COLO668 (cell line): ENCODE measurements around the gene DDX54.

ENCODE experiments used
- DNase-seq: peaks from one replicate; lab custom pipeline; 2025; ENCODE audit not compliant: unreplicated experiment; lab: John Stamatoyannopoulos, UW

The DDX54 gene

GRCh38 chr12:113164014-113164413 is 21.3 kb downstream of the DDX54 start:
- no peak for DNase-seq

GRCh38 chr12:113163030-113163360 is 22.3 kb downstream of the DDX54 start:
- no peak for DNase-seq

DNA sequence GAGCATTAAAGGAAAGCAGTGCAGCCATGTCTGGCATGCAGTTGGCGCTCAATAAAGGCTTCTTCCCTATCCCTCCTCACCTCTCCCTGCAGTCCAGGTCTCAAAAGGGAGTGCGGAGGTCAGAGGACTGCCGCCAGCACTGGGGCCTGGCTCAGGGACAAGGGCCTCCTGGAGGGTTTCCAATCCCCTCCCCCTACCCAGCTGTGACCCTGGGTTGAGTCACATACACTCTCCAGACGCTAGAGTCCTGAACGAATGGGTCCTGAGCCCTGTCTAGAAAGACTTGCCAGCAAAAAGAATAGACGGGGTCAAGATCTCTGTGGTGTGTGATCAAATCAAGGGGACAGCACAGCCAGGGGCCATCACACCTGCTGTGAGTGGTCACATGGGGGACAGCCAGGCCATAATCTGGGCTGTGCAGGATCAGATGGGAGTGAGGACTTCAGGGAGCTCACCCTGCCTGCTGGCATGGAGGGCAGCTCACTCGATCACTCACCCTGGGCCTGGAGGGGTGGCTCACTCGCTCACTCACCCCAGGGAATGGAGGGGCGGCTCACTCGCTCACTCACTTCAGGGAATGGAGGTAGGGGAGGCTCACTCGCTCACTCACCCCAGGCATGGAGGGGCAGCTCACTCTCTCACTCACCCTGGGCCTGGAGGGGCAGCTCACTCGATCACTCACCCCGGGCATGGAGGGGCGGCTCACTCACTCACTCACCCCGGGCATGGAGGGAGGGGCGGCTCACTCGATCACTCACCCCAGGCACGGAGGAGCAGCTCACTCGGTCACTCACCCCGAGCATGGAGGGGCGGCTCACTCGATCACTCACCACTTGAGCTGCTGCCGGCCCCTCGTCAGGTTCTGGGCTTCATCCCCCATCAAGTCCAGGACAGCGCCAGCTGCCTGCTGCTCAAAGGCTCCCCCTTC is 22.9 kb downstream of the DDX54 start:
- no peak for DNase-seq

GRCh38 chr12:113161415-113162016 is 23.8 kb downstream of the DDX54 start:
- DNase-seq: peak; percentile 14

DNA sequence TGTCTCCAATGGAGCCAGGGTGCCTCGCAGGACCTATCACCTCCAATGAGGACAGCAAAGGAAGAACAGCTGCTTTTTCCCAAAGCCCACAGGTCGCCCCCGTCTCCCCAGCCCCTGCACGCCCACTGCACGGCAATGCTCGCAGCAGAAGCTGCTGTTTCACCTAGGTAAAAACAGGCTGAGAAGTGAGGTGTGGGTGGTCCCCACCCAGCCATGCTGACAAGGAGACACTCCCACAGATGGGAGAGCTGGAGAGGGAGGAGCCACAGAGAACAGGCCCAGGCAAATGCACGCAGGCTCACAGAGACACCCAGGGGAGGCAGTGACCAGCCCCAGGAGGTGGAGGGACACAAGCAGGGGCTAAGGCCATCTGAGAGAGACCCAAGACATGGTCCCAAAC is 25.3 kb downstream of the DDX54 start:
- DNase-seq: no peak

DNA sequence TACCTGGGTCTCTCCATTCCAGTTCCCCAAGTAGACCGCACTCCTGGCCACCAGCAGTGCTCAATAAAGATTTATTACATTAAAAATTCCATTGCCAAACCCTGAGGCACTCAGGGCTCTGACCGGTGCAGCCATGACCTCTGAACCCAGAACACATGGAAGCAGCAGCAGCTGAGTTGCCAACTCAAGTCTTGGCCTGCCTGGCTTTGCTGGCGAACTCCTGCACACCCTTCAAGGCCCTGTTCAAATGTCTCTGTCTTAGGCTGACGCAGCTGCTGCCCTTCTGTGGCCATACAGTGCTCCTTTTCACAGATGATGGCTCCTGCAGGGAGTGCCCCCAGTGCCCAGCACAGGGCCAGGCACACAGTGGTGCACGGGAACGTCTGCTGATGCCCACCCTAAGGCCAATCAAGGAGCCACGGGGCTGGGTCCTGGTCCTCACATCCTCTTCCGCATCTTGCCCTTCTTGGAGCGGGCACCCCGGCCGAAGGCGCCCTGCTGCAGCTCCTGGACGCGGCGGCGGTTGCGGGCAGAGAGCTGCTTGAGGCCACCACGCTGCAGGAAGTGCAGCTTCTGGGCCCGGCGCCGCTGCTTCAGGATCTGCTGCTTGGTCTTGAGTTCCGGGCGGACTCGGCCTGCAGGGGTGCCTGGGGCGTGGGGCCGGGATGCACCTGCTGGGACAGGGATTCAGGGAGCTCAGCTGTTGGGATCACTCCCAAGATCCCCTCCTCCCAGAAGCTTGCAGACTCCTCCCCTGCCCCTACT is 26.7 kb downstream of the DDX54 start:
- no peak for DNase-seq

DNA sequence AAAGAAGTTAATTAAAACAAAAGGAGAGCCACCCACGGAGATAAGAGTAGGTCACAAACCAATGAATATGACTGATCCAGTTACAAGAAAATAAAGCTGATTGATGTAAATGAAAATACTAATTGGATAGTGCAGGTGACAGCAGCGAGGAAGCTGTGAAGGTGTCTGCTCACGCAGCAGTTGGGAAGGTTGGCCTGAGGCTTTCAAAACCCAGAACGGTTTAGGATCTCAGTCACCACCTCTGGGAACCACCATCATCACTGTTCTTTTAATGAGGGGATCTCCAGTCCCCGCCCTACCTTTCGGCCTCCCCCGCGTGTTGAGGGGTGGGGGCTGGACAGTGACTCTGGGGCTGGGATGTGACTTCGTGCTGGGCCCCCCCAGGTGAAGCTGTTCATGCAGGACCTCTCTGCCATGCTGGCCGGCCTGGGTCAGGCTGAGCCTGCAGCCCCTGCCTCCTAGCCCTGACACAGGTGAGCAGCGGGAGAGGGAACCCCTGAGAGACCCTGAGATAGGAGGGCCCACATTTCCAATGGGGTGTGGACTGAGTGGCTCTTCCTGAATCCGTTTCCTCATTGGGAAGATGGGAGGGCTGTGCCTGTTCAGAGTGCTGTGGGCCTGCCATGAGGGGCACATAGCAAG is 27.9 kb downstream of the DDX54 start:
- DNase-seq: no peak

GRCh38 chr12:113155646-113156045 is 29.6 kb downstream of the DDX54 start:
- DNase-seq: no peak

GRCh38 chr12:113155060-113155459 is 30.2 kb downstream of the DDX54 start:
- no peak for DNase-seq

DNA sequence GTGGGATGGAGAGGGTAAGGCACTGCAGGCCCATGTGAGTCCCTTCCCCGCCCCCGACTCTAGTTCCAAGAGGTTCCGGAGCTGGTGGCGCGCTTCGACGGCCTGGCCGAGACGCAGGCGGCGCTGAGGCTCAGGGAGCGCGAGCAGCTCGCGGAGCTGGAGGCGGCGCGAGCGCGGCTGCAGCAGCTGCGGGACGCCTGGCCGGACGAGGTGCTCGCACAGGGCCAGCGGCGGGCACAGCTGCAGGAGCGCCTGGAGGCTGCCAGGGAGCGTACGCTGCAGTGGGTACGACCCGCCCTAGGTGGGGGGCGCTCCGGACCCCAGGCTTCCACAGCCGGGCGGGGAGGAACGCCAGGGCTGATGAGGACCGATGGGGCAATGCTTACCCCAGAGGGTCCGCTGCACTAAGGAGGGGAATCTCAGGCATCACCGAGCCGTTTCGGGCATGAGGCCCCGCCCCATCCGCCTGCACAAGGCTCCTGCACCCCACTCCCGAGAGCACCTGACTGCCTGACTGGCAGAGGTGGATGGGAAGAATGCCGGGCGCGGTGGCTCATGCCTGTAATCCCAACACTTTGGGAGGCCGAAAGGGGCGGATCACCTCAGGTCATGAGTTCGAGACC is 30.8 kb downstream of the DDX54 start:
- peak; percentile 83 for DNase-seq

DNA sequence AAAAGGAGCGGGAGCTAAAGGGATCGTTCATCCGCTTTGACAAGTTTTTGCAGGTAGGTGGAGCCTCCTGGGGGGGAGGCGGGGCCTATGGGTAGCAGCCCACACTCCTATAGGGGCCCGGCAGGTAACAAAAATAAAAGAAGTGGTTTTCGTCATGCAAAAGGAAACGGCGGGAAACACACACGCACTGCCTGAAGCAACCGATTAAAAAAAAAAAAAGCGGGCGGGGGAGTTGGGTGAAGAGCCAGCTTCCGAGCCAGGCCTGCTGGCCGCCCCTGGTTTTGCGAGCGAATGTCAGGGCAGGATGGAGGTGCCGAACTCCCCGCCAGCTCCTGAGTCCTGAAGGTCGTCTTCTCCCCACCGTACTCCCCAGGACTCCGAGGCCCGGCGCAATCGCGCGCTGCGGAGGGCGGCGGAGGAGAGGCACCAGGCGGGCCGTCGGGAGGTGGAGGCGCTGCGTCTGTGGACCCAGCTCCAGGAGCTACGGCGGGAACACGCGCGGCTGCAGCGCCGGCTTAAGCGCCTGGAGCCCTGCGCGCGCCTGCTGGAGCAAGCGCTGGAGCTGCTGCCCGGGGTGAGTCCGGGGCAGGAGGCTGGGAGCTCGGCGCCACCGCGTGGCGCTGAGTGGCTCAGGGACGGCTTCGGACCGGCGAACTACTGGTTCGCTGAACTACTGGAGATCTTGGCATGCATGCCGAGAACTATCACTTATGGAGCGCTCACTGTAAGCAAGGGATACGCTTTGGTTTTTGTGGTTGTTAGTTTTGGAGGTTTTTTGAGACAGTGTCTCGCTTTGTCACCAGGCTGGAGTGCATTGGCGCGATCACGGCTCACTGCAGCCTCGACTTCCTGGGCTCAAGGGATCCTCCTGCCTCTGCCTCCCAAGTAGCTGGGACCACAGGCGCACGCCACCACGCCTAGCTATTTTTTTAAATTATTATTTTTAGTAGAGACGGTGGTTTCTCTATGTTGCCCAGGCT is 32.2 kb downstream of the DDX54 start:
- peak; percentile 93 for DNase-seq

GRCh38 chr12:113152196-113152834 is 33.0 kb downstream of the DDX54 start:
- DNase-seq: no peak

DNA sequence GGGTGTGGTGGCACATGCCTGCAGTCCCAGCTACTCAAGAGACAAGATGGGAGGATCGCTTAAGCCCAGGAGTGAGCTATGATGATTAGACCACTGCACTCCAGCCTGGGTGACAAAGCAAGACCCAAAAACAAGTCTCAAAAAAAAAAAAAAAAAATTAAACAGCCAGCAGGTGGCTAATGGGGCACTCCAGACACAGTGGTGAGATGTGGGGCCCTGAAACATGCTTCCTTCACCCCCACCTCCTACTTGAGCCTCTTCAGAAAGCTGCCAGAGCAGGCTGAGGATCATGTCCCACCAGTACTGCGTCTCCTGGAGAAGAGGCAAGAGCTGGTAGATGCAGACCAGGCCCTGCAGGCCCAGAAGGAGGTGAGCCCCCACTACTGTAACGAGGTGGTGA is 33.6 kb downstream of the DDX54 start:
- no peak for DNase-seq

- DNase-seq: peak; percentile 97
Observed at GRCh38 chr12:113149361-113150150, 35.7 kb downstream of the DDX54 start, which contains the start of gene CFAP73. Gene CFAP73, plus strand, starts transcription at chr12:113149724. Its CDS starts 134 bp downstream, at chr12:113149858.

DNA sequence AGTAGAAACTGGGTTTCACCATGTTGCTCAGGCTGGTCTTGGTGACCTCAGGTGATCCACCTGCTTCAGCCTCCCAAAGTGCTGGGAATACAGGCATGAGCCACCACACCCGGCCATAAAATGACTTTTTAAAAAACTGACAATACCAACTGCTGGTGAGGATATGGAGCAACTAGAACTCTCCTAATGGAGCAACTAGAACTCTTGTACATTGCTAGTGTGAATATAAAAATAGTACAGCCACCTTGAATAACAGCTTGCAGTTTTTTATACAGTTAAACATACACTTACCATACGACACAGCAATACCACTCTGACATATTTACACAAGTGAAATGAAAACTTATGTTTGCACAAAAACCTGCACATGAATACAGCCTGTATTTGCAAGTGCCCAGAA is 38.3 kb downstream of the DDX54 start:
- no peak for DNase-seq

DNA sequence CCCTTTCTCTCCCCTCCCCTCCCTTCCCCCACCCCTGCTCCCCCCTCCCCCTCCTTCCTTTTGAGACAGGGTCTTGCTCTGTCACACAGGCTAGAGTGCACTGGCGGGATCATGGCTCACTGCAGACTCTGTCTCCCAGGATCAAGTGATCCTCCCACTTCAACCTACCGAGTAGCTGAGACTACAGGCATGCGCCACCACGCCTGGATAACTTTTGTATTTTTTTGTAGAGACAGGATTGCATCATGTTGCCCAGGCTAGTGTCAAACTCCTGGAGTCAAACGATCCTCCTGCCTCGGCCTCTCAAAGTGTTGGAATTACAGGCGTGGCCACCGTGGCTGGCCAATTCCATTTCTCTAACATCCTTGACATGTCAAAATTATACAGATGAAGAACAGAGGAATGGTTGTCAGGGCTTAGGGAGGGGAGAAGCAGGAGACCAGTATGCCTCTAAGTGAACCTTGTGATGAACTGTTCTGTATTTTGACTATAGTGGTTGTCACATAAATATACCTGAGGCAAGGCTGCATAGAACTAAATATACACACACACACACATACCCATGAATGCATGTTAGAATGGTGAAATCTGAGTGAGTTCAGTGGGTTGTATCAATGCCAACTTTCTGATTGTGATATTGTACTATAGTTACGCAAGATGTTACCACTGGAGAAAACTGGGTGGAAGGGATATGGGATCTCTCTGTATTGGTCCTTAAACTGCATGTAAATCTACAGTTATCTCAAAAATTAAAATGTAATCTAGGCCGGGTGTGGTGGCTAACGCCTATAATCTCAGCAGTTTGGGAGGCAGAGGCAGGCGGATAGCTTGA is 39.3 kb downstream of the DDX54 start:
- no peak for DNase-seq

GRCh38 chr12:113144806-113145205 is 40.5 kb downstream of the DDX54 start:
- no peak for DNase-seq
